Stimulated activated effector memory CD8-positive, alpha-beta T cell treated with anti-CD3 and anti-CD28 coated beads, Interleukin-12 subunit alpha, Interleukin-12 subunit beta, amount 100 ng/mL, for 72 hours (primary cell): Measurements from ENCODE around the gene WDR62.
"Not testable (repeated sequence)": the region's sequence is repeated elsewhere in the genome, so short reads cannot be mapped to it uniquely, and the experiment has no call there.

Source experiments
- ATAC-seq: fragments of 150-1000 bp; cut with Tn5 transposase; 2 replicates; pipeline ENCODE4 v1.10.0; 2021
- DNase-seq, 2 donors: peaks; one replicate each; pipeline ENCODE4 v3.0.0; 2021 to 2022; ENCODE audit warnings: low spot score in 2 of 2
- H3K27ac Mint-ChIP-seq: one replicate; pipeline ENCODE4 v1.8.0; 2022; ENCODE audit warnings: mild to moderate bottlenecking, mixed read lengths
- H3K36me3 Mint-ChIP-seq: one replicate; pipeline ENCODE4 v1.8.0; 2022; ENCODE audit warnings: mild to moderate bottlenecking, mixed read lengths
- H3K4me1 Mint-ChIP-seq: one replicate; pipeline ENCODE4 v1.8.0; 2022; ENCODE audit warnings: mixed read lengths
- H3K4me3 Mint-ChIP-seq: one replicate; pipeline ENCODE4 v1.8.0; 2022; ENCODE audit warnings: mild to moderate bottlenecking, mixed read lengths
- H3K9me3 Mint-ChIP-seq: one replicate; pipeline ENCODE4 v1.8.0; 2022; ENCODE audit warnings: mixed read lengths

Gene WDR62

DNA sequence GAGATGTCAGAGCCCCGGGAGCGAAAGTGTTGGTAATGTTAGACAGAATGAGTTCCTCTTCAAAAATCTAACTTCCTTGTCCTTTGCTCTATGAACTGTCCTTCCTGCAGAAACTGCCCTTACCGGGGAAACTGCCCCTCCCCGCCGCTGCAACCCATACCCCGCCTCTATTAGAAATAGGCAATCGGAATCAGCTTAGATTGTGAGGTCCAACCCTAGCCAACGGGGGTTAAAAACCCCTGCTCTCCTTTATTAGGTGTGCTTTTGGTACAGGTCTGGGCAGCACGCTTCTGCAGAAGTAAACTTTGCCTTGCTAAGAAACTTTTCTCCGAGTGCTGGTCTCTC, 73.7 kb downstream of the WDR62 start:
- Mint-ChIP-seq H3K4me1 (peaks cover 35% of the 10 kb centered on the region), H3K27ac (peak overlapping the region; percentile 93), H3K4me3 (peak overlapping the region; percentile 84), H3K36me3 (peaks cover 45% of the 10 kb centered on the region), H3K9me3 (no peaks in the 10 kb centered on the region)
- ATAC-seq (no peak), DNase-seq (no peak)

- not testable (repeated sequence) for ATAC-seq, DNase-seq, H3K9me3 Mint-ChIP-seq, H3K4me3 Mint-ChIP-seq
- Mint-ChIP-seq H3K27ac (peak overlapping the region; percentile 43), H3K36me3 (peaks cover 16% of the 10 kb centered on the region), H3K4me1 (peaks cover 28% of the 10 kb centered on the region)
These were observed 76.5 kb downstream of the WDR62 start for GRCh38 chr19:36131221-36131620.

- DNase-seq, ATAC-seq, H3K27ac Mint-ChIP-seq, H3K4me3 Mint-ChIP-seq, H3K36me3 Mint-ChIP-seq, H3K9me3 Mint-ChIP-seq: not testable (repeated sequence)
- H3K4me1 Mint-ChIP-seq = peaks cover 24% of the 10 kb centered on the region
These were observed 80.2 kb downstream of the WDR62 start for GRCh38 chr19:36134867-36135266.

GRCh38 chr19:36136964-36137686, 82.4 kb downstream of the WDR62 start:
- H3K9me3 Mint-ChIP-seq = peaks cover 2% of the 10 kb centered on the region
- peaks cover 28% of the 10 kb centered on the region for H3K36me3 Mint-ChIP-seq
- DNase-seq (no peak), ATAC-seq (no peak)
- no peak overlapping the region for H3K27ac Mint-ChIP-seq
- peaks cover 29% of the 10 kb centered on the region for H3K4me1 Mint-ChIP-seq
- H3K4me3 Mint-ChIP-seq = peak overlapping the region; percentile 16

- peaks cover 2% of the 10 kb centered on the region for H3K9me3 Mint-ChIP-seq
- peak overlapping the region; percentile 95 for H3K4me3 Mint-ChIP-seq
- peak overlapping the region; percentile 91 for H3K27ac Mint-ChIP-seq
- no peak for ATAC-seq
- no peak for DNase-seq
- peaks cover 32% of the 10 kb centered on the region for H3K4me1 Mint-ChIP-seq
- peaks cover 44% of the 10 kb centered on the region for H3K36me3 Mint-ChIP-seq
These were observed 84.4 kb downstream of the WDR62 start for GRCh38 chr19:36139120-36139472.

- peak within 1 kb of the TSS; percentile 91 for H3K27ac Mint-ChIP-seq
- H3K4me1 Mint-ChIP-seq = peaks cover 32% of the 10 kb centered on the region
- peak; percentile 95 to 98 for DNase-seq
- peaks cover 50% of the 10 kb centered on the region for H3K36me3 Mint-ChIP-seq
- peak within 1 kb of the TSS; percentile 95 for H3K4me3 Mint-ChIP-seq
- H3K9me3 Mint-ChIP-seq = peaks cover 2% of the 10 kb centered on the region
- ATAC-seq = peak; percentile 89
These were observed 85.0 kb downstream of the WDR62 start, which contains the start of gene CAPNS1 for GRCh38 chr19:36139473-36140303. TSS of gene CAPNS1 (plus strand) at chr19:36140066. CDS start at chr19:36141012, 946 bp downstream.

DNA sequence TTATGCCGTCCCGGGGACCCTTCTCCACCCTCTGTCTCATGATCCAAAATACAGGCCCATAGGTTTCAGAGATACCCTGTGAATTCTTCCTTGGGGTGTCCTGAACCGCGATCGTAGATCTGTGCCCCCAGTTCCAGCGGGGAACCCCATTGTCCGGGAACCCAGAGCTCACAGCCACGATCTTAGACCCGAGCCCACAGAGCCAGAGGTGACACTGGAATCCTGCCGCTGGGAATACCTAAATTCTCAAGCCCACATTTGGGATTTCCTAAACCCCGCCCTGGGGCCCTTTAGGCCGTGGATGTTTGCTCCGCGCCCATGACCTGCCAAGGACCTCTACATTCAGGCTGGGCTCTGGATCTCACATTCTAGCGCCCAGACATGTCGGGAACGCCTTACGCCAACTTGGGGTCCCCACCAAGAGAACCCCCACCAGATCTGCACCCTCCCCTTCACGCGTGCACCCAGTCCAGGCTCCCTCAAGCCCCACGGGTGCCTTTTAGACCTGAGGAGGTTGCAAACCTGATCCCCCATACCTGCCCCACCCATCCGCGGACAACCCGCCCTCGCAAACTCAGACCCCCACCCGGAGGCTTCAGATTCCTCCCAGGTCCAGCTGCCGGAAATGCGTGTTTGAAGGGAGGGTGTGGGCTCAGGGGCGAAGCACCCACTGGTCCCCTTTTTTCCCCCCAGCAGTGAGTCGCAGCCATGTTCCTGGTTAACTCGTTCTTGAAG, 85.8 kb downstream of the WDR62 start:
- Mint-ChIP-seq H3K4me3 (peak overlapping the region; percentile 95), H3K4me1 (peaks cover 32% of the 10 kb centered on the region), H3K36me3 (peaks cover 58% of the 10 kb centered on the region), H3K9me3 (peaks cover 2% of the 10 kb centered on the region), H3K27ac (peak overlapping the region; percentile 91)
- ATAC-seq = peak; percentile 26
- peak in 1 of 2 donors; percentile 40 for DNase-seq

DNA sequence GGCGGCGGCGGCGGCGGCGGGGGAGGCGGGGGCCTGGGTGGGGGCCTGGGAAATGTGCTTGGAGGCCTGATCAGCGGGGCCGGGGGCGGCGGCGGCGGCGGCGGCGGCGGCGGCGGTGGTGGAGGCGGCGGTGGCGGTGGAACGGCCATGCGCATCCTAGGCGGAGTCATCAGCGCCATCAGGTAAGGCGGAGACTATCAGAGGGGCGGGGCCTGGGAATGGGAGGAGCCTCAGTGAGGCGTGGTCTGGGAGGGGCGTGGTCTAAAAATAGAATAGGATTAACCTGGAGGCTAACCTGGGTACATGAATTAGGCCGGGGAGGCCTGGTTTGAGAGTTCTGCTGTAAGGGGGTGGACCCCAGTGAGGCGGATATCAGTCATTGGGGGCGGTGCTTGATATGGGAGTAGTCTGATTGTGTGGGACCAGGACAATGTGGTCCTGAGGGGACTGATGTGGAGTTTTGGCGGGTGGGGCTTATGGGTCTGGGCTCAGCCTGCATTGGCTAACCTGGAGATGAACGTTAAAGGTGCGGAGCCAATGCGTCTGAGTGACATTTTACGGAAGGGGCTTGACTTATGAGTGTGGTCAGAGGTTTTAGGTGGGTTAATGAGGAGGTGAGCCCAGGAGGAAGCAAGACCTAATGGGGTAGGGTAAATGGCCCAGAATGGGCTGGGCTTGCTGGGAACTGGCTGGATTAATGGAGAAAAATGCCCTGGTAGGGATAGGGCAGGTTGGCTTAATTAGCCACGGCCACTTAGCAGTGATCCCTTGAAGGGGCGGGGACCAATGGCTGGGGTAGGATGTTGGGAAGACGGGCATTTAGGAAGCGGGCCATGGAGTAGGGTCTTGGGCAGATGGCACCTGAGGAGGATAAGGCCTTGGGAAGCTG, 86.6 kb downstream of the WDR62 start:
- Mint-ChIP-seq H3K4me1 (peaks cover 34% of the 10 kb centered on the region), H3K4me3 (peak overlapping the region; percentile 95), H3K27ac (peak overlapping the region; percentile 91), H3K9me3 (peaks cover 2% of the 10 kb centered on the region), H3K36me3 (peaks cover 66% of the 10 kb centered on the region)
- peak; percentile 68 for ATAC-seq
- peak; percentile 91 to 98 for DNase-seq

- Mint-ChIP-seq H3K9me3 (peaks cover 2% of the 10 kb centered on the region), H3K4me1 (peaks cover 34% of the 10 kb centered on the region), H3K27ac (peak overlapping the region; percentile 91), H3K4me3 (peak overlapping the region; percentile 95), H3K36me3 (peaks cover 74% of the 10 kb centered on the region)
- no peak for ATAC-seq
- no peak for DNase-seq
These were observed 87.3 kb downstream of the WDR62 start for GRCh38 chr19:36142046-36142445.

- ATAC-seq = no peak
- Mint-ChIP-seq H3K36me3 (peaks cover 78% of the 10 kb centered on the region), H3K4me1 (peaks cover 35% of the 10 kb centered on the region), H3K4me3 (peak overlapping the region; percentile 95), H3K9me3 (peaks cover 2% of the 10 kb centered on the region), H3K27ac (peak overlapping the region; percentile 32)
- no peak for DNase-seq
These were observed 87.8 kb downstream of the WDR62 start for GRCh38 chr19:36142496-36142895.

DNA sequence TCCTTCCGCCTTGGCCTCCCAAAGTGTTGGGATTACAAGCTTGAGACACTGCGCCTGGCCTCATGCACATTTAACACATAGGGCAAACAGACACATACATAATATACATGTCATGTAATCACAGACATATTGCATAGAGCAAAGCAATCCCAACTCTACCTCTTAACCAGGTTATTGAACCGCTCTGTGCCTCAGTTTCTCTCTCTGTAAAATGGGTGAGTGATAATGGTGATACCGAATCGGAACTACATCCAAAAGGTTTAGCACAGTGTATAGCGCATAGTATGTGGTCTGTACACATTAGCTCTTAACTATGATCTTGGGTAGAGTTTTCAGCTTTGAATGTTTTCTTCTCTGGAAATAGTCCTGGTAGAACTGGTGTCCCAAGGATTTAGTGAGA, 89.9 kb downstream of the WDR62 start:
- peaks cover 97% of the 10 kb centered on the region for H3K36me3 Mint-ChIP-seq
- no peak for ATAC-seq
- peaks cover 37% of the 10 kb centered on the region for H3K4me1 Mint-ChIP-seq
- DNase-seq = no peak
- peaks cover 2% of the 10 kb centered on the region for H3K9me3 Mint-ChIP-seq
- H3K27ac Mint-ChIP-seq = no peak overlapping the region
- H3K4me3 Mint-ChIP-seq = no peak overlapping the region

GRCh38 chr19:36149673-36150406, 95.1 kb downstream of the WDR62 start:
- no peak for ATAC-seq
- Mint-ChIP-seq H3K9me3 (no peaks in the 10 kb centered on the region), H3K4me1 (peaks cover 22% of the 10 kb centered on the region), H3K36me3 (peaks cover 70% of the 10 kb centered on the region), H3K4me3 (no peak overlapping the region), H3K27ac (peak overlapping the region; percentile 38)
- DNase-seq = no peak

DNA sequence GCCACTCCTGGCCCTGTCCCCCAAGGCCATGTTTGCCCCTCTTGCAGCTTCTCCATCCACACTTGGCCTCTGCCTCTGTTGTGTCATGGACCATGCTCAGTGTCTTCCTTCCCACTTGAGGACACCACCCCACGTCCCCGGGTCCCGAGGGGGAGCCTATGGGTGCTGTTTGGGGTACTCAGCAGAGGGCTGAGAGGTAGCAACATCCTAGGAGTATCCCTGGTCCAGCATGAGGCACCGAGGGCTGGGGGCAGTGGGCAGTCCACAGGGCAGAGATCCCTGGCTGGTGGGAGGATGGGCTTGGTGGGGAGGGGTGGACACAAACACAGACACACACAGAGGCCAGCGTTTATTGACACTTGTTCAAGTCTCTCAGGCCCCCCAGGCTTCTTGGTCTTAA, 95.9 kb downstream of the WDR62 start:
- no peaks in the 10 kb centered on the region for H3K9me3 Mint-ChIP-seq
- peak overlapping the region; percentile 38 for H3K27ac Mint-ChIP-seq
- DNase-seq (no peak), ATAC-seq (peak; percentile 13)
- peaks cover 26% of the 10 kb centered on the region for H3K4me1 Mint-ChIP-seq
- H3K4me3 Mint-ChIP-seq = no peak overlapping the region
- peaks cover 68% of the 10 kb centered on the region for H3K36me3 Mint-ChIP-seq
